GM19467 (cell line): ENCODE results near the gene PIK3C2B.

Experiments
- ATAC-seq: cut with Tn5 transposase; IDR thresholded peaks from one replicate; pipeline ENCODE4 v1.9.1; 2021; ENCODE audit warnings: mild to moderate bottlenecking, moderate library complexity; ENCODE audit not compliant: unreplicated experiment

PIK3C2B gene

GRCh38 chr1:204463125-204464060, 31.2 kb downstream of the PIK3C2B start:
- no peak for ATAC-seq

GRCh38 chr1:204462229-204462561, 32.4 kb downstream of the PIK3C2B start:
- no peak for ATAC-seq

DNA sequence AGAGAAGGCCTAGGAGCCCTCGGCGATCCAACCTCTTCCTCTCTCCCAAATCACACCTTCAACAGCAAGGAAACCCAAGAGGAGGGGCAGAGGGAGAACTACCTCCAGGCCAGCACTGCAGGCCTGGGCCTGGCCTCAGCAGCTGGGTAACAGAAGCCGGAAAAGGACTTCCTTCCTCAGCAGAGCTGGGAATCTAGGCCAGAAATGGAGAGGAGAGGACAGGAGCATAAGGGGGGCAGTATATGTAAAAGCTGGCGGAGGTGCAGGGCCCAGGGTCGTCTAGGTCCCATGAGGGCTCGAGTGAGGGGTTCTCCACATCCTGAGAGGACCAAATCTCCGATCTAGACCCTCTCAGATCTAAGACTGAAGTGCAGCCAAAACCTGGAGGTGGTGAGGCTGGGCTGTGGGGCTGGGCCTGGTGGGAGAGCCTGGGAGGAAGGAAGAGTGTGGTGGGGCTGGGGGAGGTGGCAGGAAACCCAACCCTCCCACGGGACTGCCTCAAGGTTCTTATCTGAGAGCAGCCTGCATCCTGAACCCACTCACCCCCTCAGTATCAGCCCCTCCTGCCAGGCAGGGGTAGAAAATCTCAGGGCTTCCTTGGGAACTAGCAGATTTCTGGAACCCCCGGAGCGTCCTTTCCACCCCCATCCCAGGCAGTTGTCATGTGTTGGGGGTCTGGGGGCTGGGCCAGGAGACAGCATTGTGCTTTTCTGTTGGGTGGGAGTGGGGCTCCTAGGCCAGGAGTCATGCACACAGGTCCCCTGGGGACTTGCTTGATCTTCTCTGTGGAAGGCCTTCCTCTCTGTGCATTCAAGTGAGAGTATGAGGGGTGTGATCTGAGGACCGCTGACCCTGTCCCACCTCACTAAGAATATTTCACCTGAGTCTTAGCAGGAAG, 33.0 kb downstream of the PIK3C2B start:
- no peak for ATAC-seq

DNA sequence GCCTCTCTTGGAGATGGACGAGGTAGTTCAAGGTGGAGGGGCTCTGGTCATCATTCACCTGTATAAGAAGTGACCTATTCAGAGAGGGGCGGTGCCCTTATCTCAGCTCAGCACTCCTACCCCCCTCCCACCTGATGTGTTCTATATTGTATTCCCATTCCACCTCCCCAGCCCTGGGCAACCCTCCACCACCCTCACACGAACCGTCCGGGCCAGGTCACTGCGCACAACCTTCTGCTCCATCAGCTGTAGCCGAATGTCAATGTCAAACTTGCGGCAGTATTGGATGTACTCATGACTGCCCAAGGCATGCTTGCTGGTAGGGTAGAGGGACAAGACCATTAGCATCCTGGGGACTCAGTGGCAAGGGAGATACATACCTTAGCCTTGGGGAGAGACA, 34.3 kb downstream of the PIK3C2B start:
- ATAC-seq = no peak

DNA sequence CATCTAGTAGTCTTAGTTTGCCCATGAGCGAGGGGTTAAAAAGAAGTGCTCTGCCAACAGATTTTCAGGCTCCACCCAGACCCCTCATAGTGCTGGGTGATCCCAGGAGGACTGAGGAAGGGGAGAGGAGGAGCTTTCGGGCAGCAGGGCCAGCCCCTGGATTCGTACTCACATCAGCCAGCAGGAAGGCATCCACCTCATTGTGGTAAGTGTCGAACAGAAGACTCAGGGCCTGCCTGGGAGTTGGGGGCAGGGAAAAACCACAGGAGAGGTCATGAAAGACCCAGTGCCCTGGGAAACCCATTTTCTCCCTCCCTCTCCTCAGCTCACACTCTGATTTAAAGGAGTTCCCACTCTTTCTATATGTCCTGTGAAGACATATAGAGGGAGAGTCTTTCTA, 34.9 kb downstream of the PIK3C2B start:
- no peak for ATAC-seq

- ATAC-seq = no peak
These were observed 36.9 kb downstream of the PIK3C2B start for GRCh38 chr1:204457666-204458065.

GRCh38 chr1:204456826-204457442, 37.7 kb downstream of the PIK3C2B start:
- ATAC-seq = no peak

DNA sequence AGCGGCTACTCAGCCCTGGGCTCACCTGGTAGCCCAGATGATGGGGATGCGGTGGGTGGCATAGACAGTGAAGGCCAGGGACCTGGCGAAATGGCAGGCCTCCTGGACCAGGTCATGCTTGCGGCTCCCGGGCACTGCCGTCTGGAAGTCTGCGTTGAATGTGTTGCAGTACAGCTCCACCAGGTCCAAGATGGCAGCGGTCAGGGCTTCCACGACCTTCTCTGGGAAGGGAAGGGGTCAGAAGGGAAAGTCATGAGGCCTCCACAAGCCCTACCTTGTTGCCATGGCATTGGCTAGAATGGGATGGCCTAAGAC, 38.8 kb downstream of the PIK3C2B start:
- ATAC-seq = no peak

GRCh38 chr1:204455063-204455830, 39.4 kb downstream of the PIK3C2B start:
- ATAC-seq = no peak

GRCh38 chr1:204454476-204454875, 40.1 kb downstream of the PIK3C2B start:
- no peak for ATAC-seq

DNA sequence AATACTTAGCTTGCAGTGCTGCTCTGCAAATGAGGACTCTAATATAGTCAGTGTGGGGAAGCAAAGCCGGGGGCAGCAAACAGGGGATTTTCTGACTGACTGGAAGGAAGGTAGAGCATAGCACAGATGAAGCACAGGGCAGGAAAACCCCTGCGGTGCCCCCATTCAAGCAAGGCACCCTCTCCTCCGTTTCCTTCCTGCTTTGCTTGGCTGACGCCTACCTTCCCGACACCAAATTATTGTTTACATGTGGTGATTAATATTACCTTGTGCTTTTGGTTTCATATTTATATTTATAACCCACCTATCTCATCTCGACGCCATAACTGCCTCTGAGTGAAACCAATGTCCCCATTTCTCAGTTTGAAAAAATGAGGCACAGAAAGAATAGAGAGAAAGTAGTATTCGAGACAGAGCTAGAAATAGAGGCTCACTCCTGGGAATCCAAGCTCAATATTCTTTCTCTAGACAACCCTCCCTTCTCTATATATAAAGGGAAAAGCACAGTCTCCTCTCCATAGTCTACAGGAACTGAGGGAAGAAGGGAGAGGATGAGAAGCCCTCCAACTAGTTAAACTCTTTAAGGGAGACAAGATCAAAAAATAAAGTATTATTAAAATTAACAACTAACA, 41.3 kb downstream of the PIK3C2B start:
- peak; percentile 62 for ATAC-seq

- no peak for ATAC-seq
These were observed 43.1 kb downstream of the PIK3C2B start for GRCh38 chr1:204451352-204452124.

DNA sequence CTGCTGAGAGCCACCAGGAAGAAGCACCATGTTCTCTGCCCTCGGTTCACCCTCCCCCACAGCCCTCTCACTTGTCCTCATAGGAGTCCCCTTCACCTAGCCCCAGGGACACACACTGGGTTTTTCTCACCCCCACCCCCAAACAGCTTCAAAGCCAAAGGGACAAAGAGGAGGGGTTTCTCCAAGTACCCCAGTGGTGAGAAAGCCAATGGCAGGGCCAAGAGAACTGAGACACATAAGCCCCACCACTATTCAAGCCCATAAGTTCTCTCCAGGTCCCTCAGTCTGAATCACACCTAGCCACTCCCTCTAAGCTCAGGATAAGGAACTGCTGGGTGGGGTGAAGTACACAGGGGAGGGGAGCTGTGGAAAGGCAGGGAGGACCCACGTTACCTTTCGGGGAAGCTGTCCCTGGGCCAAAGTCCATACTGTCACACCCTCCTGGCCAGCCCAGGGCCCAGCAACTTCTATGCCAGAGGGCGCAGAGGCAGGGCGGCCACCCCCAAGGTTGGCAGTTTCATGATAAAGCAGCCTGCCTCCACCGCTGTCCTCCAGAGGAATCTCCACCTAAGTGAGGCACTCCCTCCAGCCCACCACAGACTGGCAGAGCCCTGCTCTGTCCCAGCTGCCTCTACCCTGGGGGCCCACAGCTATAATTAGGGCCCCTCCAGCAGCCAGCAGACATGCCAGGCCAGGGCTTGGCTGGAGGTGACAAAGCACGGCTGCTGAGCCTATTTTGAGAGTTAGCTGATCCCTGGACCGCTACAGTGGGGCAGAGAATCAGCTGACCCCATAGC, 43.9 kb downstream of the PIK3C2B start:
- no peak for ATAC-seq

- no peak for ATAC-seq
These were observed 44.8 kb downstream of the PIK3C2B start for GRCh38 chr1:204449678-204450280.

GRCh38 chr1:204448991-204449677, 45.5 kb downstream of the PIK3C2B start:
- ATAC-seq = no peak

GRCh38 chr1:204448344-204448964, 46.2 kb downstream of the PIK3C2B start:
- no peak for ATAC-seq

GRCh38 chr1:204447736-204448135, 46.9 kb downstream of the PIK3C2B start:
- ATAC-seq = no peak
